SK-N-SH (cell line): ENCODE data around the gene TEAD1.

ENCODE experiments used
- CTCF ChIP-seq: fragments of 200-600 bp; sonication (generic); IDR thresholded peaks from 2 replicates; pipeline ENCODE4 v1.6.1; 2017; ENCODE audit warnings: antibody characterized with exemption, mild to moderate bottlenecking, moderate library complexity
- EP300 ChIP-seq, 2 experiments: IDR thresholded peaks; 2 replicates each; pipeline versions ENCODE4 v1.4.0 to v1.6.1; 2012; ENCODE audit warnings: borderline replicate concordance in 1 of 2, low read depth in 1 of 2, low read length in 1 of 2
- EZH2phosphoT487 ChIP-seq: fragments of 200-600 bp; sonication (generic); IDR thresholded peaks from 2 replicates; pipeline ENCODE4 v1.6.1; 2017; ENCODE audit warnings: low read depth, mixed run types, mild to moderate bottlenecking, antibody characterized with exemption, moderate library complexity, borderline replicate concordance
- GATA2 ChIP-seq: sonication (generic); formaldehyde crosslinking; IDR thresholded peaks from 2 replicates; pipeline ENCODE4 v1.5.0; 2020; ENCODE audit warnings: mild to moderate bottlenecking, missing genetic modification reagents
- JUND ChIP-seq: IDR thresholded peaks from 2 replicates; pipeline ENCODE4 v1.4.0; 2012
- MAX ChIP-seq: IDR thresholded peaks from 2 replicates; pipeline ENCODE4 v1.4.0; 2012; ENCODE audit warnings: low read depth
- MXI1 ChIP-seq: IDR thresholded peaks from 2 replicates; pipeline ENCODE4 v1.6.1; 2012; ENCODE audit warnings: mild to moderate bottlenecking, low read depth, low read length, improper control_type of control experiment
- NRF1 ChIP-seq: IDR thresholded peaks from 2 replicates; pipeline ENCODE4 v1.6.1; 2012; ENCODE audit warnings: low read depth, mild to moderate bottlenecking, low read length
- RAD21 ChIP-seq: IDR thresholded peaks from 2 replicates; pipeline ENCODE4 v1.6.1; 2012; ENCODE audit warnings: mild to moderate bottlenecking, low read length
- RCOR1 ChIP-seq: fragments of 150-350 bp; IDR thresholded peaks from 2 replicates; pipeline ENCODE4 v1.6.1; 2017; ENCODE audit warnings: antibody characterized with exemption, low read length
- REST ChIP-seq: IDR thresholded peaks from 2 replicates; pipeline ENCODE4 v1.6.1; 2012; ENCODE audit warnings: mild to moderate bottlenecking, low read depth, low read length, moderate library complexity
- RFX5 ChIP-seq: IDR thresholded peaks from 2 replicates; pipeline ENCODE4 v1.6.1; 2012; ENCODE audit warnings: mild to moderate bottlenecking, improper control_type of control experiment, low read length
- TCF12 ChIP-seq: IDR thresholded peaks from 2 replicates; pipeline ENCODE4 v1.4.0; 2012
- TF ChIP-seq, protein P1 (sequence below): IDR thresholded peaks from 2 replicates; pipeline ENCODE4; 2012

GRCh38 chr11:12846786-12847615 lies 172.8 kb downstream of the TEAD1 start:
- TF ChIP-seq CTCF (no peak), NRF1 (no peak), TCF12 (no peak), EP300 (IDR thresholded peaks at IDR 0.05; ENCODE audit: borderline replicate concordance in 1 of 2, low read depth in 1 of 2, low read length in 1 of 2) (no peak), MAX (no peak), MXI1 (no peak), GATA2 (CRISPR knock-in tag) (no peak), EZH2phosphoT487 (no peak), REST (no peak), RAD21 (no peak), RCOR1 (no peak), RFX5 (no peak), JUND (no peak)
- TF ChIP-seq, protein P1, sequence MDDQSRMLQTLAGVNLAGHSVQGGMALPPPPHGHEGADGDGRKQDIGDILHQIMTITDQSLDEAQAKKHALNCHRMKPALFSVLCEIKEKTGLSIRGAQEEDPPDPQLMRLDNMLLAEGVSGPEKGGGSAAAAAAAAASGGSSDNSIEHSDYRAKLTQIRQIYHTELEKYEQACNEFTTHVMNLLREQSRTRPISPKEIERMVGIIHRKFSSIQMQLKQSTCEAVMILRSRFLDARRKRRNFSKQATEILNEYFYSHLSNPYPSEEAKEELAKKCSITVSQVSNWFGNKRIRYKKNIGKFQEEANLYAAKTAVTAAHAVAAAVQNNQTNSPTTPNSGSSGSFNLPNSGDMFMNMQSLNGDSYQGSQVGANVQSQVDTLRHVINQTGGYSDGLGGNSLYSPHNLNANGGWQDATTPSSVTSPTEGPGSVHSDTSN = no peak
